ELF-1 (cell line): ENCODE measurements around the gene P2RY13.

Source experiments
- DNase-seq: peaks from one replicate; pipeline ENCODE4 v3.0.0-alpha.2; 2016; ENCODE audit warnings: low read depth, low spot score

P2RY13 gene

GRCh38 chr3:151293127-151293526 lies 36.2 kb downstream of the P2RY13 start:
- DNase-seq = no peak

DNA sequence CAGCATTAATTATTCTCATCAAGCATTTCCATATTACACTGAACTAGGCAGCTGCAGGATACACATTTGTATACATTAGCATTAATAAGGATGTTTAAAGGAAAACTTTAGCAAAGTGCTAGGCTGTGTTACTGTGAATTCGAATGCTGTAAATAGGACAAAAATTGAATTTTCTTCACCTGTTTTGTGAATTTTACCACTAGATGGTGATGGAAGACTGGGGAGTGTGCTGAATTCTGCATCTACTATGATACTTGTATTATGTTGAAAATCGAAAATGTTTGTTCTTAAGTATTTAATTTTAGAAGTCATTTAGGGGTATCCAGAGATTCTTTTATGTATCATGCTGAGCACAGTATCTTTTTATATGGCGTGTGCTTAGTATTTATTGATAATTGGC lies 38.7 kb downstream of the P2RY13 start:
- DNase-seq = no peak

DNA sequence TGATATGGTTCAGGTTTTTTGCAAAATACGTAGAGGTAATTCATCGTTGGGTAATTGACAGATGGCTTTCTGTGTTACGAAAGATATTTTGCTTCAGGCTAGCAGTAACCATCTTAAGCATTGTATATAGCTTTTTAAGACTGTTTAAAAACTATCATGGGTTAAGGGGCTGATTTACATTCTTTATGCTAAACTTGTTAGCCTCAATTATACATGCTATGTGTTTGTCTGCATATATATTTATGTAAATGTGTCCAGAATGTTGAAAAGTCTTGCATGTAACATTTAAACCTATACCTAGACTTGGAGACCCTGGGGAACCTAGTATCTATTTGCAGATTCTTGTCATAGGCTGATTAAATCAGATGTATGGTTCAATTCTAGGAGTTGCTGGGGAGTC lies 39.9 kb downstream of the P2RY13 start:
- DNase-seq = no peak

DNA sequence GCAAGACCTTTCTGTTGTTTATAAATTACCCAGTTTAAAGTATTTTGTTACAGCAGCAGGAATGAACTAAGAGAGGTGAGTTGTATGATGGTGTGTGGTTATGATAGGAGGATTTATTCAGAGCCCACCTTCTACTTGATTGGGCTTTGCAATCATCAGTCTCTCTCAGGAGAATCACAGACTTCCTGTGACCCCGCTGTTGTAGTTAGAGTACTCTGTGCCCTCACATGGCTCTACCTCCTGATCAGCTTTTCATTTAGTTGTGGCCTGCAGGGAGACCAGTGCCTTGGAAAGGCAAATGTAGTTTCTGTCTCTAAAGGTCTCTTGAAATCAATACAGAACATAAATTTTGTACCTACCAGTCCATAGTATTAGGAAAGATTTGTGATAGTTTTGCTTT lies 43.4 kb downstream of the P2RY13 start:
- DNase-seq = no peak

DNA sequence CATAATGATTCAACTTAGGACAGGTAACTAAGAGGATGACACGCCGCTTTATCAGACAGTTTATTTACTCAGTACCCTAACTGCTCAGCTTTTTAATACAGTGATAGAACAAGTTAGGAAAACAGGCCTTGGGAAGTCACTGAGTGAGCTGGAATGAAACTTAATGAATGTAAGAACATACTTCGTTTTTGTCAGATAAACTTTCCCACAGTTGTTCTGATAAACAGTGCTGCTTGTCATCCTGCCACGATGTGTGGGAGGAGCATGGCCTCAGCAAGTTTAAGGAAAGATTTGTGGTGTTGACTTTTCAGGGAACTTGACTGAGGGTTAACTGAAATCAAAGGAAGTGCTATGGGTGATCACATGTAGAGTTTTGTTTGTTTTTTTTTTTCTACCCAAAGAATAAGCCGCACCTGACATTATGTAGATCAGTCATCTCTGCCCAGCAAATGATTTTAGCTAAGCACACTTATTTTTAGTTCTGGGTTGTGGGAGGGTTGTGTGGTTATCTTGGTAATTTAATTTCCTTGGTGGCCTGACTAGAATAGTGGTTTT lies 45.4 kb downstream of the P2RY13 start:
- no peak for DNase-seq

GRCh38 chr3:151283387-151283786 lies 46.0 kb downstream of the P2RY13 start:
- DNase-seq = no peak

DNA sequence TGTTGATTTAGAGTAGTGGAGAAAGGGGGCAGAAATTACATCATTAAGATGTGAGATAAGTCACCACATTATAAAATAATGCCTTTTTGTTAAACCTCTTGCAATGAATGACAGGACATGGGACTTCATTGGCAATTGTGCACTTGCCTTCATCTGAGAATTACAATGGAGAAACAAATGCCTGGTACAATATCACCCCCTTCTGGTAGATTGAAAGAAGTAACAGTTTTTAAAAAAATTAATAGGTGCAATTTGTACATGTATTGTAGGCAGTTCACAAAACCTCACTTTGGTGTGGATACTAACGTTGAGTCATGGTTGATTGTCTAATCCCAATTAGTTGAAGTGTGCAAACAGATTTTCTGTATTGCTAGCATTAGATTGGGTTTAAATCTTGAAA lies 46.4 kb downstream of the P2RY13 start:
- no peak for DNase-seq

DNA sequence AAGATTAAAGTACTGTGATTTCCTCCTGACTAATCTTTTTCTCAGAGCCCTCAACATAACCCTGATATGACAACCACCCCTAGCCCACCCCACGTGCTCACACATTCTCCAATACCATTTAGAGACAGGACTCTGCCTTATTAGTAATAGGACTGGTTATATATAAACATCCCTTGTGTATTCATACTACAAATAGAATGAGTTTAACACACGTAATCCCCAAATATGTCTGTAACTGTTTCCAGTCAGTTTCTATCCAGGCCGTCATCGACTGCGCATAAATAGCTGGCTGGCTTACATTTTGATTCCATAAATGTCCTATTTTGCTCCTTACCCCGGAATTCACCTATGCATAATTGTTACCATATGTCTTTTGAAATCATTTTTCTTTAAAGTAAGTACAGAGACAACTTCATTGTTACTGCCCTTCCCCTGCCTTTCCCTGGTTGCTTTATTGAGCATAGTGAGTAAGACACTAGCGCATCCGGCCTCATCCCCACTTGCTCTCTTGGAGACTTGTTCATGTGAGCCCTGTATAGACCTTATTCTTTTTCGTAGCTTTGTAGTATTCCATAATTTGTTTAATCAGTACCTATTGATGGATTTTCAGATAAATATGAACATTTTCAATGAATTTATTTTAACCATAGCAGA lies 47.6 kb downstream of the P2RY13 start:
- no peak for DNase-seq

DNA sequence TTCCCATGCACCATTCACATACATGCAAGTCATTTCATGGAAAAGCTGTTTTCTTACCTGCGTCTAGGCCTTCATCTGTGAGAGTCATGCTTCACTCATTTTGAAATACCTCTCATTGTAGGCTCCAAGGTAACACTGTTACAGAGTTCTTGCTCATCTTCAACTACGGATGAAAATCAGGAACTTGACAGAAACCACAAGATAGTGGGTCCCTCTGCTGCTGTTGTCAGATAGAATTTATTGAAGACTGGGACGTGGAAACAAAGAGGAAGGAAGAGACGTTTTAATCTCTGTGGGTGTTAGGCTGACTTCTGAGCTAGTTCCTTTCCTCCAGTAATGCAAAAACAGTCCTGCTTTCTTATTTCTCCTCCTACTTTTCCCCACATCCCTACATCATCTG lies 51.1 kb downstream of the P2RY13 start, which contains the start of gene P2RY14:
Gene P2RY14, minus strand, starts transcription at position 313 of the 400 bp plus-strand sequence. CDS start 64,226 bp downstream, outside the sequence.
- no peak for DNase-seq

- DNase-seq = no peak
These were observed 52.7 kb downstream of the P2RY13 start for GRCh38 chr3:151276687-151277042.
